ENCODE measurements around the gene AGK.

The AGK gene

DNA sequence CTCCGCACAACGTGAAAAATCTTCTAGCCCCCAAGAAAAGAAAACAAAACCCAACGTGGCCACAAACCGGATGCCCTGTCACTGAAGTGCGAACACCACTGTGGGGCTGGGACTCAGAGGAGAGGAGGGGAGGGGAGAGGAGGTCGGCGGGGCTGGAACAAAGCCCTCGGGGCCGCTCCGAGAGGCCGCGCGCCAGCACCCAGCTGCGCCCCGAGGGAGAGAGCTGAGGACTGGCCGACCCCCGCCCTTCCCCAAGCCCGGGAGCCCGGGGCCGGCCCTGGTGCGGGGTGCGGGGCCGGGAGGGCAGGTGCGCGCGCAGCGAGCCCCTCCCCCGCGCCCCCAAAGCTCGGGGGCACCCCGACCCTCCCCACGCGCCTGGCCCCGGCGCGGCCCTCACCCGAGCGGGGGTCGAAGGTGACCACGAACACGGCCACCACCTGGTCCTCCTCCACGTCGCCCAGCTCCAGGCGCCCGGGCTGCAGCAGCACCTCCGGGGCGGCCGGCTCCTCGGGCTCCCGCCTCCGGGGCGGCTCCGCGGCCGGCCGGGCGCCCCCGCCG, 150.4 kb downstream of the AGK start:
- no peak overlapping the region for H3K27ac ChIP-seq (ENCODE audit: insufficient read depth, low read depth, low read length, poor library complexity, severe bottlenecking)
- peak overlapping the region; percentile 72 for H3K4me3 ChIP-seq (ENCODE audit: insufficient read depth, low read depth, low read length)
- H3K27me3 ChIP-seq (ENCODE audit: control insufficient read depth, insufficient read depth, low read length, poor library complexity, severe bottlenecking), result peaks cover 35% of the 10 kb centered on the region
- no peaks in the 10 kb centered on the region for H3K36me3 ChIP-seq (ENCODE audit: control insufficient read depth, insufficient read depth, low read length)
- no peaks in the 10 kb centered on the region for H3K9me3 ChIP-seq (ENCODE audit: control insufficient read depth, low read length)
- H3K4me1 ChIP-seq (ENCODE audit: control insufficient read depth, insufficient read depth, low read length), result peaks cover 4% of the 10 kb centered on the region
- WGBS, 2 experiments, result 0 to 1% methylated on average over 59 of the region's 59 CpGs

DNA sequence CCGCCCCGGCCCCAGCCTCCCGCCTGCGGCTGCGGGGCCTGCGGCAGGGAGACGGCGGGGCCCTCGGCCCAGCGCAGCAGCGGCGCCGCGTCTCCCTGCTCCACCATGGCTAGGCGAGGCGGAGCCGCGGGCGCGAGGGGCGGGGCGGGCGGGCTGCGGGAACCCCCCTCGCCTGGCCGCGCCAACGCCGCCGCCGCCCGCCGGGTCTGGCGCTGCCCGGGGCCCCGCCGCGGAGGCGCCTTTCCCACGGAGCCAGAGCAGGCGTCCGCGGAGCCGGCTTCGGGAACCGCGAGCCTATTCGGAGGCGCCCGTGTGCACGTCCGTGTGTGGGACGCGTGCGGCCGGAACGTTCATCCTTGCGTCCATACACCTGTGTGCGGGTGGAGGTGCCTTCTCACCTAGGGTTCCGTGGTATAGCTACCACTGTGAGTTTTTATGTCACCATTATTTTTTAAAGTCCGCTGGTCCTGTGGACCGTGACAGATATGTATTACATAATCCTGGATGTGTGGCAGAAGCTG, 150.9 kb downstream of the AGK start, which contains the start of gene DENND11:
TSS of gene DENND11 (minus strand) at position 120 of the 521 bp plus-strand sequence. CDS start at position 107, 13 bp downstream.
- Histone ChIP-seq H3K27me3 (ENCODE audit: control insufficient read depth, insufficient read depth, low read length, poor library complexity, severe bottlenecking) (peaks cover 35% of the 10 kb centered on the region), H3K4me1 (ENCODE audit: control insufficient read depth, insufficient read depth, low read length) (peaks cover 4% of the 10 kb centered on the region), H3K36me3 (ENCODE audit: control insufficient read depth, insufficient read depth, low read length) (no peaks in the 10 kb centered on the region), H3K4me3 (ENCODE audit: insufficient read depth, low read depth, low read length) (peak within 1 kb of the TSS; percentile 72), H3K9me3 (ENCODE audit: control insufficient read depth, low read length) (no peaks in the 10 kb centered on the region), H3K27ac (ENCODE audit: insufficient read depth, low read depth, low read length, poor library complexity, severe bottlenecking) (no peak within 1 kb of the TSS)
- WGBS, 2 experiments, result 1% methylated on average over 62 of the region's 62 CpGs

DNA sequence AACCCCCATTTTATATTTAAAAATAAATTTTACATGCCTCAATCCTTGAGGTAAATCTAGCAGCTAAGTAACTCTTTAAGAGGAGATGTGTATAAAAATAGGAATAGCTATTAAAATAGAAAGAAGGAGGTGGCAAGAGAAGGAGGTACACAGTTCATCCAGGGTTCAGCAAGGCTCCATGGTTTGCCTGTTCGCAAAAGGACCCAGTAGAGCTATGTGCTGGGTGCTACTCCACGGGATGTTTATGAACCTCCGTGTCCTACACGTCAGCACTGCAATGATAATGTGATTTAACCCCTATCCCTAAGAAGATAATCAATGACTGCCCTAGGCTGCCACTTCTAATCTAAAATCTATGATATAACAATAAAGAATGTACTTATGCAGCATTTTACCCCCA, 151.7 kb downstream of the AGK start:
- Histone ChIP-seq H3K4me3 (ENCODE audit: insufficient read depth, low read depth, low read length) (no peak overlapping the region), H3K27ac (ENCODE audit: insufficient read depth, low read depth, low read length, poor library complexity, severe bottlenecking) (no peak overlapping the region)
- WGBS, 2 experiments, result 91 to 92% methylated on average over 4 of the region's 4 CpGs

DNA sequence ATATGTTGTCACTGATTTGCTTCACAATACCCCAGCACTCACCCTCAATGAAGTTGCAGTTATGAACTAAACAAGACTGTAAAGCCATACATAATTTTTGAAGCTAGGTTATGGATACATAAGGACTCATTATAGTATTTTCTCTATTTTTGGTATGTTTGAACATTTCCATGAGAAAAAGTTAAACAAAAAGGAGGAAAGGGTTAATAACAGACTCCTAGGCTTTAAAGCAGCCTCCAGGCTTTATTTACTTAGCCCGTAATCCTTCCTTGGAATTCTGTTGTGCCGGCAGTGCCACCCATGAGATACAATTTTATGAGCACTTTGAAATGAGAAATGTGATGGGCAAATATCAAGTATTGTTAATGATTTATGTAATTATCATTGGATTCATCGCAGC, 152.9 kb downstream of the AGK start:
- Histone ChIP-seq H3K9me3 (ENCODE audit: control insufficient read depth, low read length) (no peaks in the 10 kb centered on the region), H3K4me3 (ENCODE audit: insufficient read depth, low read depth, low read length) (no peak overlapping the region), H3K4me1 (ENCODE audit: control insufficient read depth, insufficient read depth, low read length) (peaks cover 4% of the 10 kb centered on the region), H3K36me3 (ENCODE audit: control insufficient read depth, insufficient read depth, low read length) (no peaks in the 10 kb centered on the region), H3K27me3 (ENCODE audit: control insufficient read depth, insufficient read depth, low read length, poor library complexity, severe bottlenecking) (peaks cover 35% of the 10 kb centered on the region), H3K27ac (ENCODE audit: insufficient read depth, low read depth, low read length, poor library complexity, severe bottlenecking) (no peak overlapping the region)
- WGBS, 2 experiments, result 38 to 48% methylated on average over 3 of the region's 3 CpGs

More for the DNA sequence above, 151.7 kb downstream of the AGK start:
- Histone ChIP-seq H3K27me3 (ENCODE audit: control insufficient read depth, insufficient read depth, low read length, poor library complexity, severe bottlenecking) (peaks cover 35% of the 10 kb centered on the region), H3K4me1 (ENCODE audit: control insufficient read depth, insufficient read depth, low read length) (peaks cover 4% of the 10 kb centered on the region), H3K9me3 (ENCODE audit: control insufficient read depth, low read length) (no peaks in the 10 kb centered on the region), H3K36me3 (ENCODE audit: control insufficient read depth, insufficient read depth, low read length) (no peaks in the 10 kb centered on the region)

DNA sequence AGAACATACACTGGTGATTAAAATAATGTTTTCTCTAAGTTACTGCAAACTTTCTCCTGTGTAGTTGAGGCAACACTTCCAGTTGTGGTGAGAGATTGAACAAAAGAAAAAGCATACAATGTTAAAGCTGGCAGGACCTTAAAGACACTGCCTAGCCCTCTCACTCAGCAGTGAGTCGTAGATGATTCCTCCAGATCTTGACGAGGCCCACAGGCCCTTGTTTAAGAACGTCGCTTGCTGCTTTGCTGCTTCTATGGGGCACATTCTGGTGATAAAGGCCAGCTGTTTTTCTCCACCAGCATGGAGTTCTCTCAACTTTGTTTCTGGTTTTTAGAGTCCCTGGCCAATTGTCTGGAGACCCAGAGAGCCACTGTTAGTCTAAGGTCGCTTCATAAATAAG, 153.5 kb downstream of the AGK start:
- peaks cover 4% of the 10 kb centered on the region for H3K4me1 ChIP-seq (ENCODE audit: control insufficient read depth, insufficient read depth, low read length)
- H3K36me3 ChIP-seq (ENCODE audit: control insufficient read depth, insufficient read depth, low read length), result no peaks in the 10 kb centered on the region
- no peak overlapping the region for H3K4me3 ChIP-seq (ENCODE audit: insufficient read depth, low read depth, low read length)
- WGBS, 2 experiments, result 56 to 66% methylated on average over 5 of the region's 5 CpGs
- H3K27me3 ChIP-seq (ENCODE audit: control insufficient read depth, insufficient read depth, low read length, poor library complexity, severe bottlenecking), result peaks cover 35% of the 10 kb centered on the region
- H3K9me3 ChIP-seq (ENCODE audit: control insufficient read depth, low read length), result no peaks in the 10 kb centered on the region
- H3K27ac ChIP-seq (ENCODE audit: insufficient read depth, low read depth, low read length, poor library complexity, severe bottlenecking), result no peak overlapping the region

All from ectodermal cell (in vitro differentiated cells).